Measurements from ENCODE around the gene RNF157. TPM values are rescaled to one million over a fixed set of nuclear protein-coding genes. Genes with fewer than 3 reads are reported as not detected.
A peak's percentile ranks its signal among the peaks of the same experiment; 100 is the strongest.
"Not testable (repeated sequence)": the region's sequence is repeated elsewhere in the genome, so short reads cannot be mapped to it uniquely, and the experiment has no call there.

Gene RNF157
- total RNA-seq, 5 donors from 2014 or later (not counting 1 experiment from before 2014, with no cell fraction given), result 50.7 to 66.5 (median 61.9) TPM

DNA sequence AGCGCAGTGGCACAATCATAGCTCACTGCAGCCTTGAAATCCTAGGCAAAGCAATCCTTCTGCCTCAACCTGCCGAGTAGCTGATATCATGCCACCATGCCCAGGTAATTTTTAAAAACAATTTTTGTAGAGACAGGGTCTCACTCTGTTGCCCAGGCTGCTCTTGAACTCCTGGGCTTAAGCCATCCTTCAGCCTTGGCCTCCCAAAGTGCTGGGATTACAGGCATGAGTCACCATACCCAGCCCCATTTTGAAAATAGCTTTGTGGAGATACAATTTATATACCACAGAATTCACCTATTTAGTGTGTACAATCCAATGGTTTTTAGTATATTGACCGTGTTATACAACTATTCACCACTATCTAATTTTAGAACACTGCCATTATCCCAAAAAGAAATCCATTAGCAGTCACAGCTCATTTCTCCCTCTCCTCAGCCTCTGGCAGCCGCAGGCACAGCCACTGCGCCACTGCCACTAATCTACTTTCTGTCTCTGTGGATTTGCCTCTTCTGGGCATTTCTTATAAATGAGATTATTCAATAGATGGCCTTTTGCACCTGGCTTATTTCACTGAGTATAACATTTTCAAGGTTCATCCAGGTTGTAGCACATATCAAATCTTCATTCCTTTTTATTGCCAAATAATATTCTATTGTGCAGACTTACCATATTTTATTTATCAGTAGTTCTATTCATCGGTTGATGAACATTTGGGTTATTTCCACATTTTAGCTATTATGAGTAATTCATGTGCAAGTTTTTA, 6.5 kb downstream of the RNF157 start:
- ATAC-seq (replicated peaks in 1 of 4), result no peak
- no peaks in the 10 kb centered on the region for H3K9me3 Mint-ChIP-seq
- POLR2A ChIA-PET, result interaction anchor here in 1 of 2 donors (0.6 to 1.1 kb wide), 2 partner anchors 42 to 454 kb away, joined by 3 to 6 read pairs; a partner anchor contains a TSS
- 95% methylated on average over 2 of the region's 6 CpGs for WGBS (ENCODE audit: insufficient coverage)
- no peak overlapping the region for H3K27ac ChIP-seq (ENCODE audit: low read length)
- peaks cover 14% of the 10 kb centered on the region for H3K36me3 Mint-ChIP-seq
- peaks cover 47 to 64% (median 50%) of the 10 kb centered on the region in 3 donors for H3K4me1 Mint-ChIP-seq
- no peaks in the 10 kb centered on the region for H3K27me3 Mint-ChIP-seq
- H3K36me3 ChIP-seq (ENCODE audit: control insufficient read depth in 2 of 2, extremely low read depth in 1 of 2, insufficient read depth in 1 of 2, low read length in 1 of 2), result no peaks in the 10 kb centered on the region
- DNase-seq, result no peak
- H3K4me1 ChIP-seq (ENCODE audit: control insufficient read depth in 1 of 2, extremely low read depth in 1 of 2, insufficient read depth in 2 of 2, low read length in 2 of 2), result peaks cover 2 to 3% of the 10 kb centered on the region in 2 experiments
- no peaks in the 10 kb centered on the region for H3K27me3 ChIP-seq (replicated peaks in 1 of 2; ENCODE audit: control insufficient read depth in 2 of 2, extremely low read depth in 1 of 2, insufficient read depth in 2 of 2, low read length in 1 of 2)
- CTCF ChIA-PET, result no interaction called here
- H3K27ac Mint-ChIP-seq, result peak overlapping the region; percentile 63 to 68
- H3K4me3 ChIP-seq (ENCODE audit: control insufficient read depth in 1 of 2, extremely low read depth in 1 of 2, low read length in 1 of 2), result no peak overlapping the region
- no peaks in the 10 kb centered on the region for H3K9me3 ChIP-seq
- no peak overlapping the region for H3K4me3 Mint-ChIP-seq

DNA sequence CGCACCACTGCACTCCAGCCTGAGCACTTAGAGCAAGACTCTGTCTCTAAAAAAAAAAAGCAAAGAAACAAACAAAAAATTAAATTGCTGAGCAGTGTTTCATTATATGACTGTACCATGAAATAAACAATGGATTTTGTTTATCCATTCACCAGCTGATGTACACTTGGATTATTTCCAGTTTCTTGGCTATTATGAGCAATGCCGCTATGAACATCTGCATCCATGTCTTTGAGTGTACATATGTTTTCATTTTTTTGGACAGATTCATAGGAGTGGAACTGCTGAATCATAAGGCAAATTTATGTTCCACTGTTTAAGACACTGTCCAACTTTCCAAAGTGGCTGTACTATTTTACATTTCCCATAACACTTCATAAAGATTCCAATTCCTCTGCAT, 8.0 kb downstream of the RNF157 start:
- ChIA-PET POLR2A (interaction anchor here in 1 of 2 donors (0.6 kb wide), 1 partner anchor 87 kb away, joined by 3 read pairs; no protein-coding TSS in a partner anchor), CTCF (no interaction called here)
- no peak overlapping the region for H3K27ac ChIP-seq (ENCODE audit: low read length)
- no peaks in the 10 kb centered on the region for H3K27me3 ChIP-seq (replicated peaks in 1 of 2; ENCODE audit: control insufficient read depth in 2 of 2, extremely low read depth in 1 of 2, insufficient read depth in 2 of 2, low read length in 1 of 2)
- ATAC-seq (replicated peaks in 1 of 4) (no peak), DNase-seq (no peak)
- Mint-ChIP-seq H3K27ac (peak overlapping the region; percentile 37 to 55), H3K27me3 (no peaks in the 10 kb centered on the region), H3K36me3 (peaks cover 17% of the 10 kb centered on the region), H3K4me3 (no peak overlapping the region), H3K4me1 (peaks cover 41 to 56% (median 46%) of the 10 kb centered on the region in 3 donors), H3K9me3 (no peaks in the 10 kb centered on the region)
- H3K9me3 ChIP-seq, result no peaks in the 10 kb centered on the region
- H3K4me1 ChIP-seq (ENCODE audit: control insufficient read depth in 1 of 2, extremely low read depth in 1 of 2, insufficient read depth in 2 of 2, low read length in 2 of 2), result no peaks in the 10 kb centered on the region
- H3K36me3 ChIP-seq (ENCODE audit: control insufficient read depth in 2 of 2, extremely low read depth in 1 of 2, insufficient read depth in 1 of 2, low read length in 1 of 2), result no peaks in the 10 kb centered on the region
- H3K4me3 ChIP-seq (ENCODE audit: control insufficient read depth in 1 of 2, extremely low read depth in 1 of 2, low read length in 1 of 2), result no peak overlapping the region
- WGBS (ENCODE audit: insufficient coverage), result 100% methylated on average over 2 of the region's 2 CpGs

DNA sequence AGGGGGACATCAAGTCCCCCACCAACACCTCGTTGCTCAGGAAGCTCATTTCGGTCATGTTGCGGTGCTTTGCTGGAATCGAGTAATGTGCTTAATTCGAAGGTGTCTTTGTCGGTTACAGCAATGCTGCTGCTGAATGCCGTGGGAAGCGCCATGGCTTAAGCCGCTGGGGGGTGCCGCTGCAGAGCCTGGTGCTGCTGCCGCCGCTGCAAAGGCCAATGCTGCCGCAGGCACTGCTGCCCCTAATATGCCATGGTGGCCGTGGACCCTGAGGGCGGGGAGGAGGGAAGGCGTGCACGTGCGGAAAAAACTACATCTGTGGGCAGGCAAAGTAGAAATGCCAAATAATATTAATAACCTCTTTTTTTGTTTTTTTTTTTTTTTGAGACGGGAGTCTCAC, 13.5 kb downstream of the RNF157 start:
- Mint-ChIP-seq H3K4me1 (peaks cover 35 to 40% (median 38%) of the 10 kb centered on the region in 3 donors), H3K27ac (peak overlapping the region in 1 of 2 donors; percentile 16), H3K36me3 (peaks cover 23% of the 10 kb centered on the region)
- ATAC-seq (replicated peaks in 1 of 4); H3K27me3 ChIP-seq (replicated peaks in 1 of 2; ENCODE audit: control insufficient read depth in 2 of 2, extremely low read depth in 1 of 2, insufficient read depth in 2 of 2, low read length in 1 of 2); H3K4me3 ChIP-seq (ENCODE audit: control insufficient read depth in 1 of 2, extremely low read depth in 1 of 2, low read length in 1 of 2); H3K36me3 ChIP-seq (ENCODE audit: control insufficient read depth in 2 of 2, extremely low read depth in 1 of 2, insufficient read depth in 1 of 2, low read length in 1 of 2); H3K9me3 ChIP-seq; H3K27me3 Mint-ChIP-seq; DNase-seq; POLR2A ChIA-PET; H3K27ac ChIP-seq (ENCODE audit: low read length); H3K9me3 Mint-ChIP-seq; H3K4me3 Mint-ChIP-seq; H3K4me1 ChIP-seq (ENCODE audit: control insufficient read depth in 1 of 2, extremely low read depth in 1 of 2, insufficient read depth in 2 of 2, low read length in 2 of 2): not testable (repeated sequence)
- CTCF ChIA-PET, result interaction anchor here in 1 of 2 donors (1.4 kb wide), 1 partner anchor 19 kb away, joined by 8 read pairs; no protein-coding TSS in a partner anchor
- 94% methylated on average over 13 of the region's 19 CpGs for WGBS (ENCODE audit: insufficient coverage)

DNA sequence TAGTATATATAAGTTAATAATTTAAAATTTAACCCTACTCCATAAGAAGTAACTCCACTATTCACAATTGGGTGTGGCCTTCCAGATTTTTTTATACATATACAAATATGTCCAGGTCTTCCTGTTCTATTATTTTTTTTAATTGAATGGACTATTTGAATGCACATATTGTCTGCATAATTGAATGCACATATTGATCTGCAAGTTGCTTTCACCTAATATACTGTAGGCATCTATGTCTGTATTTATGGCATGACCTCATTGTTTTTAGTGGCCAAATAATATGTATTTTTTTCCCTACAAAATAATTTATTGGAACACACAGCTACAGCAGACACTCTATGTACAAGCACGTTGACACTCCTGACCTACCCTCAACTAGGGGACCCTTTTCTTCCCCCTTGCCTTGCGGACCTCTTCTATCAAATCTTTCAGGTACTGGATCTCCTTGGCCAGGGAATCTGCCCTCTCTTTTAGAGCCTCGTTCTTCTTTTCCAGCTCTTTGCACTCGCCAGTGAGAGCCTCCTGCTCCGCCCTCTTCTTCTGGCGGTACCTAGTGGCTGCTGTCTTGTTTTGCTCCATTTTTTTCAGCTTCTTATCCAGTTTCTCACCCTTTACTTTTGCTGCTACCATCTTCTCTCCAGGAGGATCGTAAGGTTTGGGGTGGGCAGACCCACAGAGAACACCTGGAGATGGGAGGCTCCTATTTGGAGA, 14.8 kb downstream of the RNF157 start:
- H3K36me3 ChIP-seq (ENCODE audit: control insufficient read depth in 2 of 2, extremely low read depth in 1 of 2, insufficient read depth in 1 of 2, low read length in 1 of 2); H3K27ac ChIP-seq (ENCODE audit: low read length); H3K27me3 ChIP-seq (replicated peaks in 1 of 2; ENCODE audit: control insufficient read depth in 2 of 2, extremely low read depth in 1 of 2, insufficient read depth in 2 of 2, low read length in 1 of 2); H3K4me3 ChIP-seq (ENCODE audit: control insufficient read depth in 1 of 2, extremely low read depth in 1 of 2, low read length in 1 of 2); H3K9me3 Mint-ChIP-seq; CTCF ChIA-PET; H3K9me3 ChIP-seq; ATAC-seq (replicated peaks in 1 of 4); H3K4me1 ChIP-seq (ENCODE audit: control insufficient read depth in 1 of 2, extremely low read depth in 1 of 2, insufficient read depth in 2 of 2, low read length in 2 of 2); DNase-seq; H3K4me3 Mint-ChIP-seq; H3K27me3 Mint-ChIP-seq: not testable (repeated sequence)
- H3K4me1 Mint-ChIP-seq, result peaks cover 33 to 44% (median 39%) of the 10 kb centered on the region in 3 donors
- POLR2A ChIA-PET, result interaction anchor here in 1 of 2 donors (0.8 kb wide), 1 partner anchor 8 kb away, joined by 3 read pairs; no protein-coding TSS in a partner anchor
- 94% methylated on average over 2 of the region's 7 CpGs for WGBS (ENCODE audit: insufficient coverage)
- peaks cover 20% of the 10 kb centered on the region for H3K36me3 Mint-ChIP-seq
- peak overlapping the region; percentile 10 to 59 for H3K27ac Mint-ChIP-seq

DNA sequence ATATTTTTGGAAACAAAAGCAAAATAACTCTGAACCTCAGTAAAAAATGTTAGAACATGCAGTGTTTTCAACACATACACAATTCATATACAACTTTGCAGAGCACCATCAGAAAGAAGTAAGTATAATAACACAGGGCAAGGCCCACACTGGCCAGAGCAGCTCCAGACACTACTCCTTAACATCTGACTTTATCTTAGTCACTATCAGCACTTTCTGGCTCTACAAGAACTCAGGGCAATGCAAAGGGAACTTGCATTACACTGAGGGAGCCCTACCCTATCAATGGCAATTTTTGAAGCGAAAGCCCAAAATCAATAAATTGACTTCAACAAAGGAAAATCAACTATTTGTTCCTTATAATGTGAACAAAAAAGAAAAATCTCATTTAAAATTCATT, 16.5 kb downstream of the RNF157 start:
- H3K4me1 Mint-ChIP-seq, result peaks cover 28 to 38% (median 33%) of the 10 kb centered on the region in 3 donors
- DNase-seq, result no peak
- H3K4me3 Mint-ChIP-seq, result no peak overlapping the region
- ChIA-PET CTCF (no interaction called here), POLR2A (interaction anchor here in 1 of 2 donors (0.5 kb wide), 1 partner anchor 31 kb away, joined by 5 read pairs; no protein-coding TSS in a partner anchor)
- H3K27ac Mint-ChIP-seq, result peak overlapping the region; percentile 34 to 75
- no CpG with 5 or more reads among the region's 1 CpG for WGBS (ENCODE audit: insufficient coverage)
- H3K27me3 ChIP-seq (replicated peaks in 1 of 2; ENCODE audit: control insufficient read depth in 2 of 2, extremely low read depth in 1 of 2, insufficient read depth in 2 of 2, low read length in 1 of 2), result no peaks in the 10 kb centered on the region
- H3K27me3 Mint-ChIP-seq, result no peaks in the 10 kb centered on the region
- H3K9me3 Mint-ChIP-seq, result no peaks in the 10 kb centered on the region
- peaks cover 11% of the 10 kb centered on the region for H3K36me3 Mint-ChIP-seq
- no peak overlapping the region for H3K4me3 ChIP-seq (ENCODE audit: control insufficient read depth in 1 of 2, extremely low read depth in 1 of 2, low read length in 1 of 2)
- no peaks in the 10 kb centered on the region for H3K4me1 ChIP-seq (ENCODE audit: control insufficient read depth in 1 of 2, extremely low read depth in 1 of 2, insufficient read depth in 2 of 2, low read length in 2 of 2)
- no peak for ATAC-seq (replicated peaks in 1 of 4)
- H3K27ac ChIP-seq (ENCODE audit: low read length), result no peak overlapping the region
- H3K36me3 ChIP-seq (ENCODE audit: control insufficient read depth in 2 of 2, extremely low read depth in 1 of 2, insufficient read depth in 1 of 2, low read length in 1 of 2), result no peaks in the 10 kb centered on the region
- H3K9me3 ChIP-seq, result no peaks in the 10 kb centered on the region

DNA sequence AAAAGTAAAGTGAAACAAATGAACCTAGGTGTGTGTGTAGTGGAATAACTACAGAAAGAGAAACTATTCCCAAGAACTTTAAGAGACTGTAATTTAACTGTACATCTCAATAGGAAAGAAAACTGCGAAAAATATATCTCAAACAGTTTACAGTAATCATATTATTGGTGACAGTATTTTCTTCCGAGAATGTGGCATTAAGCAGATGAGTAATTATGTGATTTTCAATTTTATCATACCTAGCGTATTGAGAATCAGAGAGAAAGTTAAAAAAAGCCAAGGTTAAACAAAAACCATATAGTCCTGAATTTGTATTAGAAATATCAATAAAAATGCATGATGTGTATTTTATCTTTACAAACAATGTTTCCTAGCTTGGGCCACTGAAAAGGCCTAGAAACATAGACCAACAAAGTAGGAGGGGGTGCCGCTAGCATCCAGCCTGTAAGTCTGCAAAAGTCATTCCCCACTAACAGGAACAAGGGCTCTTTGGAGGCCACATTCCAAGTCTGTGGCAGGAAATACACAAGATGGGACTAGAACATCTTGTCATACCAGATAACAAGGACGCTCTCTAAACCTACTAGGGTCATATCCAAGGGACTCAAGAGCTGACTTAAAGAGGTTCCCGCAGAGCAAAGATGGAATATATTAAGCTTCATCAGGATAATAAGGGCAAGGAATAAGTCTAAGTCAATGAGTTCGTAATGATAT, 20.5 kb downstream of the RNF157 start:
- ChIA-PET CTCF (interaction anchor here (0.6 to 1.3 kb wide), 3 partner anchors 8 to 845 kb away, joined by 3 to 5 read pairs (median 3); no protein-coding TSS in a partner anchor), POLR2A (interaction anchor here in 1 of 2 donors (0.7 kb wide), 1 partner anchor 170 kb away, joined by 10 read pairs; no protein-coding TSS in a partner anchor)
- no peaks in the 10 kb centered on the region for H3K9me3 Mint-ChIP-seq
- H3K27me3 Mint-ChIP-seq, result no peaks in the 10 kb centered on the region
- WGBS (ENCODE audit: insufficient coverage), result no CpG with 5 or more reads among the region's 7 CpGs
- Histone ChIP-seq H3K4me3 (ENCODE audit: control insufficient read depth in 1 of 2, extremely low read depth in 1 of 2, low read length in 1 of 2) (no peak overlapping the region), H3K4me1 (ENCODE audit: control insufficient read depth in 1 of 2, extremely low read depth in 1 of 2, insufficient read depth in 2 of 2, low read length in 2 of 2) (no peaks in the 10 kb centered on the region), H3K9me3 (no peaks in the 10 kb centered on the region), H3K36me3 (ENCODE audit: control insufficient read depth in 2 of 2, extremely low read depth in 1 of 2, insufficient read depth in 1 of 2, low read length in 1 of 2) (peaks cover 0 to 4% of the 10 kb centered on the region in 2 donors), H3K27me3 (replicated peaks in 1 of 2; ENCODE audit: control insufficient read depth in 2 of 2, extremely low read depth in 1 of 2, insufficient read depth in 2 of 2, low read length in 1 of 2) (no peaks in the 10 kb centered on the region), H3K27ac (ENCODE audit: low read length) (no peak overlapping the region)
- H3K27ac Mint-ChIP-seq, result peak overlapping the region in 1 of 2 donors; percentile 17
- H3K4me3 Mint-ChIP-seq, result no peak overlapping the region
- peaks cover 8% of the 10 kb centered on the region for H3K36me3 Mint-ChIP-seq
- H3K4me1 Mint-ChIP-seq, result peaks cover 33 to 45% (median 43%) of the 10 kb centered on the region in 3 donors
- DNase-seq, result no peak
- ATAC-seq (replicated peaks in 1 of 4), result no peak
